MM.1S (cell line): ENCODE measurements around the gene GSG1.
"Not testable (repeated sequence)": the region's sequence is repeated elsewhere in the genome, so short reads cannot be mapped to it uniquely, and the experiment has no call there.

Experiments used
- CTCF ChIP-seq: fragments of 300-600 bp; sonication (generic); IDR thresholded peaks from 2 replicates; pipeline ENCODE4 v1.5.1; 2016; ENCODE audit warnings: antibody characterized with exemption, low read length, mixed read lengths
- EZH2 ChIP-seq: fragments of 300-600 bp; sonication (generic); optimal IDR thresholded peaks from 2 replicates; pipeline ENCODE3; 2017; ENCODE audit warnings: low read depth, mild to moderate bottlenecking, antibody characterized with exemption, low read length, mixed read lengths
- EZH2phosphoT487 ChIP-seq: fragments of 300-600 bp; sonication (generic); IDR thresholded peaks from 2 replicates; pipeline ENCODE4 v1.6.1; 2018; ENCODE audit warnings: antibody characterized with exemption, low read length

- TF ChIP-seq CTCF, EZH2, EZH2phosphoT487: not testable (repeated sequence)
Measured at GRCh38 chr12:13053617-13054016, 49.9 kb downstream of the GSG1 start.
